Ramos (cell line): ENCODE results near the gene CCDC178.

ENCODE experiments used
- in situ Hi-C: fragments of 300-500 bp; cut with MboI; formaldehyde crosslinking; loops from one replicate; pipeline ENCODE4 v1.14.3; 2022; ENCODE audit warnings: low sequenced_read_pairs; ENCODE audit not compliant: unreplicated experiment

Gene CCDC178

DNA sequence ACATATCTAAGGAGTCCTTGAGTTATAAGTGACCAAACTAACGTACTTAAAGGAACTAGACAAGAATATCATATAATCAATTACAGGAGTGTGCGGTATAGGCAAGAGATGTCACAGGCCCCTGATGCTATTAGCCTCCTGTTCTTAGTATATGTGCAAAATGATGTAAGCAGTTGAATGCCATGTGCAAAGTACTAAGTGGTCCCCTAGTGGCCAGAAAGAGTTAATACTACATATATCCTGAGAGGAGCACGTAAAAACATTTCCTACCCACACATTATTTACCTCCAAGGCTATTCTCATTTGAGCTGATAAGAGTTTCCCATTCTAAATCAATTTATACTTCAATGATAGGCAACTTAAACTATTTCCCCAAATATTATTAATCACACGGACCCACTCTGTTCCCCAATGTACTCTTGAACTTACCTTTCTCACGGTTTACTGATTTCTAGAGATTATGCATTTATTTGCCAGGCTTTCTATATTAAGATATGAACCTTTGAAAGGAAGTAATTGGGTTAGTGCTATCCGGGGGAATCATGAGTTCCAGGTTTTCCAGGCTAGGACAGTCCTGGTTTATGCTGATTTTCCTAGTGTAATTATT lies 509.7 kb downstream of the CCDC178 start:
- in situ Hi-C loops = no loop called here

DNA sequence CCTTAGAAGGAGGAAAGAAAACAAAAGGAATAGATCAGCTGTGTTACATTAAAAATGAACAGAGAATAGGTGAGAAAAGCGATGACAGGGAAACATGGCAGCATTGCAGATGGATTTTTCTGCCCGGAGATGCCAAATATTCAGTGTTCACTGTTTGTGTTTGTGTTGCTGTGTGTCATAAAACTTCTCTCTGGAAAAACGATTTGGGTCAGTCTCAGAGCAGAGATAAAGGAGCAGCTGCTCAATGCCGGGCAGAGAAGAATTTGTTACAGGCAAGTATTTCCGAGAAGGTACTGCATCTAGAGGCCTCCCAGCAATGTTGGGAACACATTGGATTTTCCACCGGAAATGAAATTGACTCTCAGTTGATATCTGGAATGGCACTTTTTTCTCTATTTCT lies 511.3 kb downstream of the CCDC178 start:
- in situ Hi-C loops = no loop called here

DNA sequence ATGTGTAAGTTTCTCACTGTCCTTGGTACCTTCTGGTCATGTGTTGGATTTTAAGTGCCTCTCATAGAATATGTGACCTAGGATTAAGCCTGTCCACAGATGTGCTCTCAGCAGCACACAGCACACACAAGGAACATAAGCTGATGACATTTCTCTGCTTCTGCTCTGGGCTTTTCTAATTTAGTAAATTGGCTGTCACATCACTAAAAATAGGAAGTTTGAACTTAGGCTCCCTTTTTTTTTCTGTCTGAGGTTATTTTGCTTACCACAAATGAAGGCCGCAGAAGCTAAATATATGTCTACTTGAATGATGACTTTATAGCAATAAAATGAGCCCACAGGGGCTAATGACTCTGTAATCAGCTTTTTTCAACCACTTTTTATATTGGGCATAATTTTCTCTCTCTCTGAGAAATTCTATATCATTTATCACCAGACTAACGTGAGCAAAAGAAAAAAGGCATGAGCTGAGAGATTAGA lies 517.5 kb downstream of the CCDC178 start:
- in situ Hi-C loops = no loop called here

DNA sequence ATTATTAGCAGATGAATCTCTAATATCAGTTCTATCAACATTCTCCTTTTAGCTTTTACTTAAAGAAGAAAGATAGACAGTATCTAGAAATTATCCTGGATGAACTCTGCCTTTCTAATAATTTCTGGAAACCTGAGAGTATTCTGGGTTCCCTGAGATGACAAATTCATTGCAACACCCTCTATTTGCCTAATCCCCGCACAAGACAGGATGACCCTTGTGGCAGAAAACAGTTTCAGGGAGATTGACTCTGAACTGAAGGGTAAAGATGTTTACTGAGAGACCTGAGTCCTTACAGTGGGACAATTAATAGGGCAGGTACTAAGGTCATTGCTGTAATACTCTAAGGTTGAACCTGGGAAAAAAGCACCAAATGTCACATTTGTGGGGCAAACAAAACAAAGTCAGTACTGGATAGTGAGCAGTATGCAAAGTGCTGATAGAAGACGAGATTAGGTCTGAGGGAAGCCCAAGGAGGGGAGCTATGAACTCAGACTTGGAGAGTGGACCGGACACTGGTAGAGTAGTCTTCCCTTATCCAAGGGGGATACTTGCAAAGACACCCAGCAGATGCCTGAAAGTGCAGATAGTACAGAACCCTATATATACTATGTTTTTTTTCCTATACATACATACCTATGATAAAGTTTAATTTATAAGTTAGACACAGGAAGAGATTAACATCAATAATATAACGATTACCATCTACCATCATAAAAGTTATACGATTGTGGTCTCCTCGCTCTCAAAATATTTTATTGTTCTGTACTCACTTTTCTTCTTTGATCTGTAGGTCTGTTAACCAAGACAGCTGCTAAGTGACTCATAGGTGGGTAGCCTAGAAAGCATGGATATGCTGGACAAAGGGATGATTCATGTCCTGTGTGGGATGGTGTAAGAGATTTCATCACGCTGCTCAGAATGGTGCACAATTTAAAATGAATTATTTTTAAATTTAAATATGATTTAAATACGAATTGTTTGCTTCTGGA lies 519.4 kb downstream of the CCDC178 start:
- in situ Hi-C loops = no loop called here

DNA sequence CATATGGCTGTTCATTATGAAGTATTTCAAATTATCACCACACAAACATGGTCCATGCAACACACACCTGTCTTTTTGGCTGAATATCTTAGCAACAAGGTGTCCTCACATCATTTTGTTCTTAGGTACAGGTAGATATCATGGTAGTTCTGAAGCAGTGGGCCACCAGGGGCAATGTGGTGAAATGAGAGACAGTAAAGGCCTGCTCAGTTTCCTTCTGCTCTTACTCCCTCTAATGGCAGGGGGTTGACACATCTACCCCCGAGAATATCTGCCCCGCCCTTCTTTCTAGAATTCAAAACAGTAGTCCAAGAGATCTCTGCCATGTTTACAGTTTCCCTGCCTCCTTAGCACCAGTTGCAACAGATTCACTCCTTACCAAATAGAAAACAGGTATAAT lies 520.7 kb downstream of the CCDC178 start:
- in situ Hi-C loops = loop anchor here (5.0 kb wide), 1 partner anchor 202 kb away; no protein-coding TSS in a partner anchor

DNA sequence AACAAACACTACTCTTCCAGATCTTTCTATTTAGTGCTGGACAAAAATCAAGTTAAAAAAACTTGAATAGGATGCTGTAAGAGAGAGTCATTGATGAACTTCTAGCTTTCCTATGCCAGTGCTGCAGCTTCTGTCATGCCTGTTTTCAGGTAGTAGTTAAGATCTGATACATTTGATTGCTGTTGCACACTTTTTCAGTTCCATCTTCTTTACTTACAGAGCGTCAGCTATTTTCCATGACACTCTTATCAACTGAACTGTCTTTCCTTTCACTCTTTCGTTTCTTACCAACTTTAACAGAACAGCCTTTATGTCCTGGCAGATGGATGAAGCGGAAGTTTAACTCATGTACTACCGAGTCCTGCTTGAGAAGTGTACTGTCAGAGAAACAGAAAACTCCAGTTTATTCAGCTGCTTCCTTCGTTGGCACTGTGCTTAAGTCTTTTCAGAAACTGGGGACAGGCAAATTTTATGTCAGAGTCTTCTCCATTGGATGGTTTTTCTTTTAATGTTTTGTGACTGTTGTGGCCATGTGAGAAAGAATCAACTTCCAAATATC lies 521.8 kb downstream of the CCDC178 start:
- in situ Hi-C loops = loop anchor here (5.0 kb wide), 1 partner anchor 201 kb away; no protein-coding TSS in a partner anchor

DNA sequence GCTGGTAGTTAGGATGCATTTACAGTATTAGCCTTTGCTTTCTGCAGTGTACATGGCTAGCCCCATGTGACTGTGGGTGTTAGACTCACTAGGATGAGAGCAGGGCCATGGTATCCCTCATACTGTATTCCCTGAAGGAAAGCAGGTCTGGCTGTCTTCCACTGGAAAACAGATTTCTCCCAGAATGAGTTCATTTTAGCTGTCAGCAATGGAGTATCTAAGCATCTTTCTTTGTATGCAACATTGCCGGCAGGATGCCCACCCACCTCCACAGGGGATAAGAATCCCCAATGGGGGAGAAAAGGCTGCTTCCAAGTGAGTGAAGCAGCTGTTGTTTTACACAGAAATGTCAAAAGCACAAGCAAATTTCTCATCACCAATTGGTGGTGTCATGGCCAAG lies 525.0 kb downstream of the CCDC178 start:
- in situ Hi-C loops = loop anchor here (5.0 kb wide), 1 partner anchor 198 kb away; no protein-coding TSS in a partner anchor

DNA sequence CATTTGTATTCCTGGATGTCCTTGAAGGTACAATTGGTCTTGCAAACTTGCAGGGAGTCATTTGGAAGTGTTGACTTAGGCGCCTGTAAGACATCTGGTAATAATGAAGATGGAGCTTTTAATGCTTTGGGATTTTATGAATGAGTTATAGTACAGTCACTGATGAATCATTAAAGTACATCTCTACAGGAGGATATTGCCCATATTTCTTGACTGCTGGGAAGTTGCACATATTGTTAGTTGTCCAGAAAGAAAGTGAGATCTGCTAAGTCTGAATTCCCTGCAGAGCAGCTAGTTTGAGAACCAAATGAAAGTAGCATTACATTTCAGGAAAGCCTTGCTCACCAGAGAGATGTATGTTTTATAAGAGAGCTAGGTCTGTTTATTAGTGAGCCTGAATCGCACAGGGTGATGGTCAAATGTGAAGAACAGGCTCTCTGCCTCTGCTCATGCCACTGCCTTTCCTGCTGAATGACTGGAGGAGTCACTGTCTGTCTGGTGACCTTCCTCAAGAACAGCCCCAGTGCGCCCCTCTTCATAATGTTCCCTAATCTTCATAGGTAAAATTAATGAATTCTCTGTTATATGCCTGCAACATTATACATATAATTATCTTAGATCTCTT lies 528.7 kb downstream of the CCDC178 start:
- in situ Hi-C loops = no loop called here

DNA sequence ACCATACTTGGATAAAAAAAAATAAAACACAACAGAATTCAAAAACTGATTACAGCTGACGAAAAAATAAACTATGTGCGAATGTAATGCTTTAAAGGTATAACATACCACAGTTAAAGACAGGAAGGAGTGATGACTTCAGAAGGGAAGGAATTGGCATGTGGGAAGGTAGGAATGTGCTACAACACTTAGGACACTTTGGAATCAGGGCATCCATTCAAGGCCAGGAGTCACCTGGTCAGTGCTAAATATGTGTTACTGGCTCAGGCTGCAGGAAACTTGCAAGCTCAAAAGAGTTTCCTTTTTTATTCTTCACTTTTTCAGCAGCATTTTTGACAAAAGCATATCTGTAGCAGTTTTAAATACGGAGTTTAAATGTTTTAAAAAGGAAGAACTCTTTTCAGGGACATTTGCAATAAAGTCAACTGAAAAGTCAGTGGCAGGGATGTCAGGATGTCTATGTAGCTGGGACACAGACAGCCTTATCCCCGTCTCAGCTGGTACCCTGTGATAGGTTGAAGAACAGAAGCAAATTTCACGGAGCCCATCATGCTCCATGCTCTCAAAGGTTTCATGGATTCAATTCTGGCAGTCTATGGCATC lies 529.7 kb downstream of the CCDC178 start:
- in situ Hi-C loops = no loop called here

DNA sequence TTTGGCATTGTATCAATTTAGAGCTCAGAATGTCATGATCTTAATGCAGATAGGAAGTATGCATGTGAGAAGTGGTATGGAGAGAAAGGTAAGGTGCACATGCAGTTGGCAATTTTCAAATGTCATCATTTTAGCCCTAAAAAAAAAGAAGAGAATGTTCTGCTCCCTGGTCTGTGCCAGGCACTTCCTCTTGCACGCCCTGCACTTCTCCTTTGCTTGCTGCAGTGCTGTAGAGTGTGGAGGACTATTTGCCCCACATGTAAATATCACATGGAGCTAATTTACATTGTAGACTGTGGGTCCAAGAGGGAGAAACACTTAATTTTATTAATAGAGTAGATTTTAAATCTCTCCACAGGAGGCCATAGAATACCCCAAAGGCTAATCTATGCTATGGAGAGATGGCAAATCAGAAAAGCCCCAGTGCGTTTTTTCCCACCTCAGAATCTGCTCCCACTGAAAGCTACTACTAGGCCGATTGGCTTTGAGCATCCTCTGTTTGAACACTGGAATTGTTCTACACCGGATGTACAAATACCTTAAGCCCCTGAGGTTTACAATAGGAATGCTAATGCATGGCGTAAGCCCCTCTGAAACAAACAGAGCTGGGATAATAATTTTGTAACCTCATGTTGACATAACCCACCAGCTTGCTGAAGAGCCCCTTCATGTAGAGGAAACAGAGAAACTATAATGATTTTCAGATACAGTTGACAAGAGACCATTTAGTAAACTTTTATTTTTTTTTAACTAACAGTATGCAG lies 530.5 kb downstream of the CCDC178 start:
- in situ Hi-C loops = no loop called here

DNA sequence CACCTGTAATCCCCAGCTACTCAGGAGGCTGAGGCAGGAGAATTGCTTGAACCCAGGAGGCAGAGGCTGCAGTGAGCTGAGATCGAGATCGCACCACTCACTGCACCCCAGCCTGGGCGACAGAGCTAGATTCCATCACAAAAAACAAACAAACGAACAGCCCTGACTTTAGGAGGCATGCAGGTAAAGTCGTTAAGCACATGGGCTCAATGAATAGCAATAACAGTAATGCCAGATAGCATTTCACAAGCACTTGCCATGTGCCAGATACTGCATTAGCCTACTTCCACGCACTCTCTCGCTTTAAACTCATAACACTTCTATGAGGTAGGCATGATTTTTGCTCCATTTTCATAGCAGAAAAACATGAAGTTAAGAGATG lies 532.1 kb downstream of the CCDC178 start:
- in situ Hi-C loops = no loop called here

DNA sequence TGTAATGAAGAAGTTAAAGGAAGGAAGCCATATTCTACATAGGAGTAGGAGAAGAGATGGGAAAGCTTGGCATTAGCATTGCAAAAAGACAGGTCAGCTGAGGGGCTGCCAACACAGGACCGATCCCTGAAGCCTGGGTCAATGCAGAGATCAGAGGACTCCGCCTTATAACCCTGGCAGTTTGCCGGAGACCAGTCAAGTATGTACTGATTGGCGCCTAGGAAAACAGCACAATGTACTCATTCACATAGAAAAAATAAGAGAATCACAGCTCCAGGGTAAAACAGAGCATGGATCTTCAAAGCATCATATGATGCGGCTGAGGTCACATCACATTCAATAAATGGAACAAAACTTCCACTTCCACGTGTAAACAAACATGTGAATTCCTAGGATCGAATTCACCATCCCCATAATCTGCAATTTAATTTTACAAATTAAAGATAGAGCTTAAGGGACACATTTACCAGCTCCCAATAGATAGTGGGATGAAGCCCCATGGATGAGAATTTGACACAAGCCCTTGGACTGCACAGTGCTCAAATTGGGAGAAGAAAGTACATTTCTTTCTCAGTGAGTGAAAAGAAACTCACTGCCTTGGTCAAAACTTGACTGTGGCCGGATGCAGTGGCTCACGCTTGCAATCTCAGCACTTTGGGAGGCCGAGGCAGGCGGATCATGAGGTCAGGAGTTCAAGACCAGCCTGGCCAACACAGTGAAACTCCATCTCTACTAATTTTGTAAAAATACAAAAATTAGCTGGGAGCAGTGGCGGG lies 532.7 kb downstream of the CCDC178 start:
- in situ Hi-C loops = no loop called here

DNA sequence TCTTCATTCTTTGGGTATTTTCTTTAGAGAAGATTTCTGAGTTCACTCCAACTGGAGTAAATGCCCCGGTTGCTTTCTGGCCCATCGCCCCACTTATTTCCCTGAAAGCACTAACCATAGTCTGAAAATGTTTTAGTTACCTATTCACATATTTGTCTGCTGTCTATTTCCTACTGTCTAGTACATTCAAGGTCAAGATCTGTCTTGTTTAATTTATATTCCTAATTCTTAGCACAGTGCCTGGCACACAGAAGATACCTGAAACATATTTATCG lies 533.3 kb downstream of the CCDC178 start:
- in situ Hi-C loops = no loop called here

DNA sequence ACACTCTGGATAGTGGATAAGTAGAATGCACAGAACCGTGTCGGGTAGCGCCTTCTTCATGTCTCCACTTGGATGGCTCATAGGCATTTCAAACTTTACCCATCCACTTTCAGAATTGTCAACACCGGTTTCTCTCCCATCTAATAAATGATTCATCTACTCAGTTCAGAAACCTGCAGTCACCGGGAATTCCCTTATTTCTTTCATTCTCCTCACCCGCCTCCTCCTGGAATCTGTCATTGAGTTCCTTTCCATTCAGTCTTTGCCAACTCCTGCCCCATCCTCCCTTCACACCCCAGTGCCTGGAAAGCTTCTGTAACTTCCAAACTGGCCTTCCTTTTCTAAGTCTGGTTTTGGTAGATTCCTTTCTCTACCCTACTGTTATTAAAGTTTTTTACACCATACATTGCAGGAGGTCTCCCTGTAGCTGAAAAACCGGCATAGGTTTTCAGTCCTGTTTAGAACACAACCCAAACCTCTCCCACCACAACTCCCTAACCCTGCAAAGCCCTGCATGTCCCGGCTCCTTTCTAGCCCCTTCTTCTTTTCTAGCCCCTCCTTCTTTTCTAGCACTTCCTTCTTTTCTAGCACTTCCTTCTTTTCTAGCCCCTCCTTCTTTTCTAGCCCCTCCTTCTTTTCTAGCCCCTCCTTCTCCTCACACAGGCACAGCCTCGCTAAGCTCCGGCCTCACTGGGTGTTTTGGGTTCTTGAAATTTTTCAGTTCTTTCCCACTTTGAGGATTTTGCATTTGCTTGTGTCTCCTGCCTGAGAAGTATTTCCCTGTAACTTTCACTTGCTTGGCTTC lies 533.8 kb downstream of the CCDC178 start:
- in situ Hi-C loops = no loop called here

DNA sequence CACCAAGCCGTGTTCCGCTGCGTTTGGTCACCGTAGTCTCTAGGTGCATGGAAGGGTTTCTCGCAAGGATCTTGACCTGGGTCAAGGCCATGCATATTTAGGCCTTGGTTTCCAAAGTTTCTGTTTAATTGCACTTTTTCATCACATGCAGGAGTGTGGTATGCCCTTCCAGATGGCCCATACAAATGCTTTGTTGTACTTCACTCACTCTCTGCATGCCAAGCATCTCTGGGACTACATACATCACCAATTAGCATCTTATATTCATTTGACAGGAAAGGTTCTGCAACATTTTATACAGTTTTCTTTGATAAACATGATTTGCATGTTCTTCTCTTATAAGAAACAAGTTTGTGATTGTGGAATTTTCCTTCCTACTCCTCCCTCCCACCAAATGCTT lies 534.9 kb downstream of the CCDC178 start:
- in situ Hi-C loops = no loop called here

DNA sequence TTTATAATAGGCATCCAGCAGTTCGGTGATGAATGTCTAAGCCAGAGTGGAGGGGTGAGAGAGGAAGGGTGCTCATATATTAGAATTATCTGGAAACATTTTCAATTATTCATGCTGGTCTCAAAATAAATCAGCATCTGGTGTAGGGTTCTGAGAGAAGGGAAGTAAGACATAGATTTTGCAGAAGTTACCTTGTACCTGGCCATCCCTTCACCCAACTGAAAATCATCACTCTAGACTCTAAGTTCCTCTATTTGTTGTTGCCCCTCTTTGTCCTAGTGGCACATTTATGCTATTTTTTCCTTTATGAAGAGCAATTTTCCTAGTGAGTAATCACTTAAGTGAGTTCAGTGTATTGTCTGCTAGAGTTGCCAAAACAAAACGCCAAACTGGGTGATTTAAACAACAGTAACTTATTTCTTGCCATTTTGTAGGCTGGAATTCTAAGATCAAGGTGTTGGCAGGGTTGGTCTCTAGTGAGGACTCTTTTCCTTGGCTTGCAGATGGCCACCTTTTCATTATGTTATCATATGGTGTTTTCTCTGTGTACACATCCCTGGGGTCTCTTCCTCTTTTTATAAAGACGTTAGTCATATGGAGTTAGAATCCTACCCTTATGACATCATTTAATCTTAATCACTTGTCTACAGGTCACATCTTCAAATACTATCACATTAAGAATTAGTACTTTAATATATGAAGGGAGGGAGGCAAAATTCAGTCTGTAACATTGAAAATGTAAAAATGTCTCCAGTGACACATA lies 537.8 kb downstream of the CCDC178 start:
- in situ Hi-C loops = no loop called here

DNA sequence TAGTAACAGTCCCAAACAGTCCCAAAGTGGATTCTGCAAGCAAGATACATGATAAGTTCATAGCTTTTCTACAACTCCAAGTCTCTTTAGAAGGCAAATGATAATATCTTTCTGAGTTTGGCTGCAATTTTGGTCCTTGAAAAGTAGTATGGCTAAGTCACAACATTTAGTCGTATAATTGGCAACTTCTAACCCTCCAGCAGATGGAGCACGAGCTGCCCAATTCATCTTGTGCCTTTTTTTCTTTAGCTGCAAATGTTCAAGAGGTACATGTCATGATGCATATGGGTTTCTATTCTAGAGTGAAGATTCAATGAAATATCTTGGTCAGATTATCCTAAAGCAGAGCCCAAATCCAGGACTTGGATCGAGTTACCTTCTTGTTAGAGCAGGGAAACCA lies 540.7 kb downstream of the CCDC178 start:
- in situ Hi-C loops = no loop called here
